Ishikawa (cell line): ENCODE data around the gene PARD3.

Source experiments
- EP300 ChIP-seq: IDR thresholded peaks from 2 replicates; pipeline ENCODE4 v1.6.1; 2012; ENCODE audit warnings: borderline replicate concordance
- MAX ChIP-seq: IDR thresholded peaks from 2 replicates; pipeline ENCODE4 v1.6.1; 2012

GRCh38 chr10:34339816-34340553 lies 475.1 kb downstream of the PARD3 start:
- no peak for TF ChIP-seq MAX
- TF ChIP-seq EP300: no peak
